Subcutaneous abdominal adipose tissue (tissue), 5 donors: Measurements from ENCODE around the gene TREH.
"Not testable (repeated sequence)": the region's sequence is repeated elsewhere in the genome, so short reads cannot be mapped to it uniquely, and the experiment has no call there.

ENCODE experiments used
- H3K27ac ChIP-seq: one replicate; pipeline ENCODE4 v1.7.0; 2013; ENCODE audit warnings: low read depth, mild to moderate bottlenecking, inconsistent platforms, low read length, moderate library complexity
- H3K27me3 ChIP-seq, 5 donors: one replicate each; pipeline ENCODE4 v1.7.0; 2013; ENCODE audit warnings: low read length in 5 of 5, inconsistent platforms in 1 of 5; ENCODE audit not compliant: control insufficient read depth in 5 of 5, insufficient read depth in 4 of 5
- H3K36me3 ChIP-seq, 5 donors: one replicate each; pipeline ENCODE4 v1.7.0; 2013; ENCODE audit warnings: low read length in 5 of 5; ENCODE audit not compliant: control insufficient read depth in 5 of 5, insufficient read depth in 5 of 5
- H3K4me1 ChIP-seq, 5 donors: one replicate each; pipeline ENCODE4 v1.7.0; 2013; ENCODE audit warnings: low read length in 5 of 5, mild to moderate bottlenecking in 3 of 5, moderate library complexity in 1 of 5; ENCODE audit not compliant: control insufficient read depth in 5 of 5, insufficient read depth in 5 of 5
- H3K4me3 ChIP-seq, 5 donors: one replicate each; pipeline ENCODE4 v1.7.0; 2013; ENCODE audit warnings: low read length in 5 of 5, low read depth in 1 of 5
- H3K9ac ChIP-seq, 5 donors: one replicate each; pipeline ENCODE4 v1.7.0; 2013; ENCODE audit warnings: low read length in 5 of 5, mild to moderate bottlenecking in 4 of 5, moderate library complexity in 3 of 5
- H3K9me3 ChIP-seq, 5 donors: one replicate each; pipeline ENCODE4 v1.7.0; 2013; ENCODE audit warnings: low read length in 5 of 5; ENCODE audit not compliant: control insufficient read depth in 5 of 5
- donor health status: healthy.
- donor health status: healthy.
- donor health status: healthy.
- donor health status: healthy.
- donor health status: healthy.

Gene TREH

DNA sequence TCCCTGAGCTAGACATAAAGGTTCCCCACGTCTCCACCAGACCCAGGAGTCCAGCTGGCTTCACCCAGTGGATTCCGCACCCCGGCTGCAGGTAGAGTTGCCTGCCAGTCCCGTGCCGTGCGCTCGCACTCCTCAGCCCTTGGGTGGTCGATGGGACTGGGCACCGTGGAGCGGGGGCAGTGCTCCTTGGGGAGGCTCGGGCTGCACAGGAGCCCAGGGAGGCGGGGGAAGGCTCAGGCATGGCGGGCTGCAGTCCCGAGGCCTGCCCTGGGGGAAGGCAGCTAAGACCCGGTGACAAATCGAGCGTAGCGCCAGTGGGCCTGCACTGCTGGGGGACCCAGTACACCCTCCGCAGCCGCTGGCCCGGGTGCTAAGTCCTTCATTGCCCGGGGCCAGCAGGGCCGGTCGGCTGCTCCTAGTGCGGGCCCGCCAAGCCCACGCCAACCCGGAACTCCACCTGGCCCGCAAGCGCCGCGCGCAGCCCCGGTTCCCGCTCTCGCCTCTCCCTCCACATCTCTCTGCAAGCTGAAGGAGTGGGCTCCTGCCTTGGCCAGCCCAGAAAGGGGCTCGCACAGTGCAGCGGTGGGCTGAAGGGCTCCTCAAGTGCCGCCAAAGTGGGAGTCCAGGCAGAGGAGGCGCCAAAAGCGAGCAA is 9.5 kb upstream of the TREH start:
- Histone ChIP-seq H3K4me3 (peak overlapping the region in 3 of 5 donors; percentile 55 to 65 (median 63)), H3K36me3 (no peaks in the 10 kb centered on the region), H3K9ac (peak overlapping the region in 2 of 5 donors; percentile 25 to 30), H3K27me3 (no peaks in the 10 kb centered on the region), H3K27ac (no peak overlapping the region), H3K4me1 (peaks cover 2 to 31% (median 21%) of the 10 kb centered on the region in 5 donors), H3K9me3 (no peaks in the 10 kb centered on the region)

DNA sequence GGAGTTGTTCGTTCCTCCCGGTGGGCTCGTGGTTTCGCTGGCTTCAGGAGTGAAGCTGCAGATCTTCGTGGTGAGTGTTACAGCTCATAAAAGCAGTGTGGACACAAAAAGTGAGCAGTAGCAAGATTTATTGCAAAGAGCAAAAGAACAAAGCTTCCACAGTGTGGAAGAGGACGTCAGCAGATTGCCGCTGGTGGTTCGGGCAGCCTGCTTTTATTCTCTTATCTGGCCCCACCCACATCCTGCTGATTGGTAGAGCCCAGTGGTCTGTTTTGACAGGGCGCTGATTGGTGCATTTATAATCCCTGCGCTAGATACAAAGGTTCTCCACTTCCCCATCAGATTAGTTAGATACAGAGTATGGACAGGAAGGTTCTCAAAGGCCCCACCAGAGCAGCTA is 8.9 kb upstream of the TREH start:
- H3K4me1 ChIP-seq: peaks cover 2 to 31% (median 21%) of the 10 kb centered on the region in 5 donors
- H3K27me3 ChIP-seq, H3K9me3 ChIP-seq, H3K4me3 ChIP-seq, H3K9ac ChIP-seq, H3K27ac ChIP-seq, H3K36me3 ChIP-seq: not testable (repeated sequence)

GRCh38 chr11:118687906-118688305 is 8.5 kb upstream of the TREH start:
- H3K9ac ChIP-seq: no peak overlapping the region
- H3K36me3 ChIP-seq: no peaks in the 10 kb centered on the region
- no peaks in the 10 kb centered on the region for H3K9me3 ChIP-seq
- H3K27me3 ChIP-seq: no peaks in the 10 kb centered on the region
- H3K4me1 ChIP-seq: peaks cover 2 to 29% (median 19%) of the 10 kb centered on the region in 5 donors
- H3K27ac ChIP-seq: no peak overlapping the region
- H3K4me3 ChIP-seq: no peak overlapping the region

GRCh38 chr11:118684187-118684586 is 4.7 kb upstream of the TREH start:
- no peaks in the 10 kb centered on the region for H3K36me3 ChIP-seq
- H3K27ac ChIP-seq: no peak overlapping the region
- H3K4me3 ChIP-seq: no peak overlapping the region
- H3K9ac ChIP-seq: no peak overlapping the region
- H3K9me3 ChIP-seq: no peaks in the 10 kb centered on the region
- H3K27me3 ChIP-seq: no peaks in the 10 kb centered on the region
- H3K4me1 ChIP-seq: peaks cover 0 to 5% (median 1%) of the 10 kb centered on the region in 5 donors

DNA sequence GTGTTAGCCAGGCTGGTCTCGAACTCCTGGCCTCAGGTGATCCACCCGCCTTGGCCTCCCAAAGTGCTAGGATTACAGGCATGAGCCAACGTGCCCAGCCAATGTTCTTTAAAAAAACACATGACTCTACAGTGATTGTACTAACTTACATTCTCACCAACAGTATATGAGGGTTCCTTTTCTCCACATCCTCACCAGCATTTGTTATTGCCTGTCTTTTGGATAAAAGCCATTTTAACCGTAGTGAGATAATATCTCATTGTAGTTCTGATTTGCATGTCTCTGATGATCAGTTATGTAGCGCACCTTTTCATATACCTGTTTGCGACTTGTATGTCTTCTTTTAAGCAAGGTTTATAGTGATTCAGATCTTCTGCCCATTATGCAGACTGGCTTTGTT is 3.5 kb upstream of the TREH start:
- not testable (repeated sequence) for H3K27ac ChIP-seq, H3K4me3 ChIP-seq, H3K9me3 ChIP-seq, H3K27me3 ChIP-seq, H3K36me3 ChIP-seq, H3K9ac ChIP-seq
- peaks cover 0 to 11% (median 0%) of the 10 kb centered on the region in 5 donors for H3K4me1 ChIP-seq

DNA sequence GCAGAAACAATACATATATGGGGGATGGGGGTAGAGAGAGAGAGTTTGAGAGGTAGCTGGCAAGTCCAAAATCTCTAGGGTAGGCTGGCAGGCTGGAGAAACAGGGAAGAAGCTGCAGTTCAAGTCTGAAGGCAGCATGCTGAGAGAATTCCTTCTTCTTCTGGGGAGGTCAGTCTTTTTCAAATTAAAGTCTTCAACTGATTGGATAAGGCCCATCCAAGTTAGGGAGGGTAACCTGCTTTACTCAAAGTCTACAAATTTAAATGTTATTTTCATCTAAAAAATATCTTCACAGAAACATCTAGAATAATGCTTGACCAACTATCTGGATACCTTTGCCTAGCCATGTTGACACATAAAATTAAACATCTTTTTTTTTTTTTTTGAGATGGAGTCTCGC is 2.9 kb upstream of the TREH start:
- Histone ChIP-seq H3K9ac (no peak overlapping the region), H3K4me3 (no peak overlapping the region), H3K4me1 (peaks cover 0 to 11% (median 0%) of the 10 kb centered on the region in 5 donors), H3K36me3 (no peaks in the 10 kb centered on the region), H3K9me3 (no peaks in the 10 kb centered on the region), H3K27ac (no peak overlapping the region), H3K27me3 (no peaks in the 10 kb centered on the region)

DNA sequence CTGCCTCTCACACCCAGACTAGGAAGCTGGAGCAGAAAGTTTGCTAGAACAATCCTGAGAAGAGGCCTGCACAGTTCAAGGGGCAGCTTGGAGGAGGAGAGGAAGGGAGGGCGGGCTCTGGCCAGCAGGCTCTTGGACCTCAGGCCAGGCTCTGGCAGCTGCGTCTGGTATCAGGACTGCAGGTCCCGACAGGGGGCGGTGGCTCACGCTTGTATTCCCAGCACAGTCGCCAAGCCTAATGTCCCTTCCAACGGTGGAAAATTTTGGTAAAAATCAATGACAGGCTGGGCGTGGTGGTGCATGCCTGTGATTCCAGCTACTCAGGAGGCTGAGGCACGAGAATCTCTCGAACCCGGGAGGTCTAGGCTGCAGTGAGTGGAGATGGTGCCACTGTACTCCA is 542 bp downstream of the TREH start:
- H3K4me3 ChIP-seq, H3K9ac ChIP-seq, H3K9me3 ChIP-seq, H3K27ac ChIP-seq, H3K27me3 ChIP-seq, H3K36me3 ChIP-seq: not testable (repeated sequence)
- peaks cover 0 to 11% (median 0%) of the 10 kb centered on the region in 5 donors for H3K4me1 ChIP-seq

- no peaks in the 10 kb centered on the region for H3K27me3 ChIP-seq
- H3K9ac ChIP-seq: no peak overlapping the region
- H3K4me1 ChIP-seq: peaks cover 0 to 11% (median 0%) of the 10 kb centered on the region in 5 donors
- no peak overlapping the region for H3K4me3 ChIP-seq
- no peak overlapping the region for H3K27ac ChIP-seq
- no peaks in the 10 kb centered on the region for H3K9me3 ChIP-seq
- H3K36me3 ChIP-seq: no peaks in the 10 kb centered on the region
These were observed 1.5 kb downstream of the TREH start for GRCh38 chr11:118677977-118678376.

DNA sequence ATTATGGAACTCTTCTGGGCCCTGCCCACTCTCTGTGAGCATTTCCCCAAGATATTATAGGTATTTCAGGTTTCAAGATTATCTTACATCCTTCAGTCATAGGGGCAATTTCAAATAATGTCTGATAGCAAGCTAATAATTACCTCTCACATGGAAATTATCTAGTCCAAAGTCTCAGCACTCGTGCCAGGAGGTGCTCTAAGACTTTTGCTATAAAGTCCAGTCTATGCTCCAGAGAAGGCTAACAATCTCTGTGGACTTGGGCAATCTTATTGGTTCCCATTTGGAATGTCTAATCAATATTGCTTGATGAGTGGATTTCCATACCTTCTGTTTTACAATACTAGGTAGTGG is 5.4 kb downstream of the TREH start:
- no peak overlapping the region for H3K4me3 ChIP-seq
- H3K9ac ChIP-seq: no peak overlapping the region
- no peaks in the 10 kb centered on the region for H3K36me3 ChIP-seq
- H3K27me3 ChIP-seq: no peaks in the 10 kb centered on the region
- peaks cover 0 to 4% (median 0%) of the 10 kb centered on the region in 5 donors for H3K4me1 ChIP-seq
- peaks cover 0 to 3% (median 0%) of the 10 kb centered on the region in 5 donors for H3K9me3 ChIP-seq
- no peak overlapping the region for H3K27ac ChIP-seq

GRCh38 chr11:118673361-118674081 is 5.9 kb downstream of the TREH start:
- H3K4me3 ChIP-seq: no peak overlapping the region
- no peak overlapping the region for H3K9ac ChIP-seq
- no peaks in the 10 kb centered on the region for H3K36me3 ChIP-seq
- H3K4me1 ChIP-seq: no peaks in the 10 kb centered on the region
- H3K27me3 ChIP-seq: no peaks in the 10 kb centered on the region
- H3K9me3 ChIP-seq: peaks cover 0 to 3% (median 0%) of the 10 kb centered on the region in 5 donors
- no peak overlapping the region for H3K27ac ChIP-seq
